Fibroblast of lung (primary cell): ENCODE data around the gene MEG3. TPM values are rescaled to one million over a fixed set of nuclear protein-coding genes. Genes with fewer than 3 reads are reported as not detected.

Source experiments
- DNase-seq, 2 donors: peaks; one replicate each; pipeline versions ENCODE4 v3.0.0 to v3.0.0-alpha.2; 2010; ENCODE audit warnings: low read depth in 2 of 2
- H2AFZ ChIP-seq: 2 replicates; pipeline ENCODE4 v1.5.1; 2012; ENCODE audit warnings: low read length, control low read depth, inconsistent platforms
- H3K27ac ChIP-seq: 2 replicates; pipeline ENCODE4 v1.5.1; 2011; ENCODE audit warnings: low read length, control low read depth; ENCODE audit not compliant: insufficient read depth
- H3K27me3 ChIP-seq: 2 replicates; pipeline ENCODE4 v1.5.1; 2011; ENCODE audit warnings: mild to moderate bottlenecking, low read length; ENCODE audit not compliant: control insufficient read depth, insufficient read depth
- H3K36me3 ChIP-seq: 2 replicates; pipeline ENCODE4 v1.5.1; 2011; ENCODE audit warnings: low read length; ENCODE audit not compliant: control insufficient read depth, insufficient read depth
- H3K4me1 ChIP-seq: 2 replicates; pipeline ENCODE4 v1.5.1; 2011; ENCODE audit warnings: low read length; ENCODE audit not compliant: control insufficient read depth, insufficient read depth; ENCODE audit errors: extremely low read depth
- H3K4me2 ChIP-seq: 2 replicates; pipeline ENCODE4 v1.5.1; 2011; ENCODE audit warnings: low read length, control low read depth; ENCODE audit not compliant: insufficient read depth; ENCODE audit errors: extremely low read depth
- H3K4me3 ChIP-seq, 4 experiments: fragments of 200-600 bp in 1 of 4; sonication (generic) in 1 of 4; replicated peaks in 1 of 4; 2 replicates each; pipeline ENCODE4 v1.5.1; 2011 to 2016; ENCODE audit warnings: low read length in 4 of 4, low read depth in 3 of 4, mild to moderate bottlenecking in 3 of 4, control low read depth in 2 of 4, inconsistent platforms in 1 of 4, mixed read lengths in 1 of 4; ENCODE audit not compliant: insufficient read depth in 1 of 4; ENCODE audit errors: control extremely low read depth in 1 of 4
- H3K79me2 ChIP-seq: 2 replicates; pipeline ENCODE4 v1.5.1; 2012; ENCODE audit warnings: mild to moderate bottlenecking, low read length, inconsistent platforms; ENCODE audit not compliant: control insufficient read depth, insufficient read depth
- H3K9ac ChIP-seq: 2 replicates; pipeline ENCODE4 v1.5.1; 2011; ENCODE audit warnings: mild to moderate bottlenecking, low read length, control low read depth; ENCODE audit not compliant: insufficient read depth
- H3K9me3 ChIP-seq: 2 replicates; pipeline ENCODE4 v1.5.1; 2012; ENCODE audit warnings: low read depth, low read length; ENCODE audit not compliant: control insufficient read depth, insufficient read depth
- H4K20me1 ChIP-seq: 2 replicates; pipeline ENCODE4 v1.5.1; 2011; ENCODE audit warnings: low read length; ENCODE audit not compliant: control insufficient read depth, insufficient read depth; ENCODE audit errors: extremely low read depth
- EZH2 ChIP-seq: IDR thresholded peaks from 2 replicates; pipeline ENCODE4 v1.5.1; 2012; ENCODE audit warnings: low read length, control low read depth, mild to moderate bottlenecking; ENCODE audit errors: missing control alignments
- polyA plus RNA-seq, 2 donors: library from polyadenylated mRNA; depleted of rRNA in 1 of 2; stranded (reverse) in 1 of 2; unstranded in 1 of 2; fragments of >200 nt; gene quantifications; 2 replicates each; pipeline ENCODE4 v1.2.1, GENCODE V29; 2011 to 2012; ENCODE audit warnings: missing spikeins in 1 of 2
- total RNA-seq: library from RNA; depleted of rRNA; stranded (reverse); fragments of >200 nt; gene quantifications from 2 replicates; pipeline ENCODE4 v1.2.1, GENCODE V29; 2014
- TF ChIP-seq, protein P1 (sequence below), 2 donors: IDR thresholded peaks in 1 of 2; conservative IDR thresholded peaks in 1 of 2; 1 replicate in 1 of 2; 2 replicates in 1 of 2; pipeline ENCODE4 v1.5.1; 2011 to 2012; ENCODE audit warnings: low read length in 2 of 2, control low read depth in 1 of 2, inconsistent platforms in 1 of 2, low read depth in 1 of 2, mild to moderate bottlenecking in 1 of 2

The MEG3 gene
- total and polyA plus RNA-seq, 2 donors (not counting 1 experiment from before 2014, with no cell fraction given): 104 to 182 TPM

DNA sequence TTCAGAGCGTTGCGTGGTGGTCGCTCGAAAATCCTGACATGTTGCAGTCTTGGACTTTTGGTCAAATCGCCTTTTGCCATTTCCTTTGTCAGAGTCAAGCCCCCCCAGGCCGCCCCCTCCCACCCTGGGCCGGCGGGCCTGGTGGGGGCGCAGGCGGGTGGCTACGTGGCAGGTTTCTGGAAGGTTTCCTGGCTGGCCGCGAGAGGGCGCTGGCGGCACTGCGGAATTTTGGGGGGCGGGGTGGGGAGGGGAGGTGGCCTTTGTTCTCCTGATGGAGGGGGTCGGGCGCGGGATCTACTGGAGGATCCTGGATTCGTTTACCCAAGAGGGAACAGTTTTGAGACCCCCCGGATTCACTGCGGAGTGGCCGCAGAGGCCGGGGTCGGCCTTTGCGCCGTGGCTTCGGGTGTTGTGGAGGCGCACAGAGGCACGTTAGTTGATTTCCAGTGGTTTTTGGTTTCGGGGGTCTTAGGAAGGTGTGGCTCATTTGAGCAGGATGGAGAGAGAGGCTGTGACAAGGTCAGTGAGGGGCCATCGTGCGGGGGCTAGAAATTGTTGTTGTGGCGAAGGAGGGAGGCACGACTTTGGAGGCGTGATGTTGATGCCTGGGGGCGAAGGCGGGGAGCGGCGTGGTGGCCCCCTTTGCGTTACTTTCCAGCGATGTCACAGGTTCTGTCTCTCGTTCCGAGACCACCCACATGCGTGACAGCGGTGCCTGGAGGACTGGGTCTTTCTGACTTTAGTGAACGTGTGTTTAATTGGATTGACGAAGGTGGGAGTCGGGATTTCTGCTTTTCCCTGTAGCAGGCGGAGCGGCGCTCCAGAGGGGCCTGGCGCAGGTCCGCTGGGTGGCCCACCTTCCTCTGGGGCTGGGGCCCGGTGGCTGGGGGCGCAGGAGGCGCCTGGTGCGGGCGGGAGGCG, 1.4 kb downstream of the MEG3 start:
- Histone ChIP-seq H3K27ac (peak overlapping the region; percentile 87), H4K20me1 (peaks cover 3% of the 10 kb centered on the region), H3K36me3 (peaks cover 8% of the 10 kb centered on the region), H3K4me2 (peak overlapping the region; percentile 25), H3K4me3 (peak overlapping the region; percentile 38 to 90 (median 80)), H3K79me2 (peaks cover 33% of the 10 kb centered on the region), H3K4me1 (no peaks in the 10 kb centered on the region), H2AFZ (no peak overlapping the region), H3K9ac (peak overlapping the region; percentile 69), H3K27me3 (no peaks in the 10 kb centered on the region), H3K9me3 (no peaks in the 10 kb centered on the region)
- DNase-seq: peak; percentile 33 to 37
- TF ChIP-seq, protein P1, sequence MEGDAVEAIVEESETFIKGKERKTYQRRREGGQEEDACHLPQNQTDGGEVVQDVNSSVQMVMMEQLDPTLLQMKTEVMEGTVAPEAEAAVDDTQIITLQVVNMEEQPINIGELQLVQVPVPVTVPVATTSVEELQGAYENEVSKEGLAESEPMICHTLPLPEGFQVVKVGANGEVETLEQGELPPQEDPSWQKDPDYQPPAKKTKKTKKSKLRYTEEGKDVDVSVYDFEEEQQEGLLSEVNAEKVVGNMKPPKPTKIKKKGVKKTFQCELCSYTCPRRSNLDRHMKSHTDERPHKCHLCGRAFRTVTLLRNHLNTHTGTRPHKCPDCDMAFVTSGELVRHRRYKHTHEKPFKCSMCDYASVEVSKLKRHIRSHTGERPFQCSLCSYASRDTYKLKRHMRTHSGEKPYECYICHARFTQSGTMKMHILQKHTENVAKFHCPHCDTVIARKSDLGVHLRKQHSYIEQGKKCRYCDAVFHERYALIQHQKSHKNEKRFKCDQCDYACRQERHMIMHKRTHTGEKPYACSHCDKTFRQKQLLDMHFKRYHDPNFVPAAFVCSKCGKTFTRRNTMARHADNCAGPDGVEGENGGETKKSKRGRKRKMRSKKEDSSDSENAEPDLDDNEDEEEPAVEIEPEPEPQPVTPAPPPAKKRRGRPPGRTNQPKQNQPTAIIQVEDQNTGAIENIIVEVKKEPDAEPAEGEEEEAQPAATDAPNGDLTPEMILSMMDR (conservative IDR thresholded peaks at IDR 0.05 in 1 of 2, IDR thresholded peaks at IDR 0.05 in 1 of 2; ENCODE audit: low read depth in 1 of 2, low read length in 2 of 2): peak; percentile 30 to 37
- no peak for TF ChIP-seq EZH2

DNA sequence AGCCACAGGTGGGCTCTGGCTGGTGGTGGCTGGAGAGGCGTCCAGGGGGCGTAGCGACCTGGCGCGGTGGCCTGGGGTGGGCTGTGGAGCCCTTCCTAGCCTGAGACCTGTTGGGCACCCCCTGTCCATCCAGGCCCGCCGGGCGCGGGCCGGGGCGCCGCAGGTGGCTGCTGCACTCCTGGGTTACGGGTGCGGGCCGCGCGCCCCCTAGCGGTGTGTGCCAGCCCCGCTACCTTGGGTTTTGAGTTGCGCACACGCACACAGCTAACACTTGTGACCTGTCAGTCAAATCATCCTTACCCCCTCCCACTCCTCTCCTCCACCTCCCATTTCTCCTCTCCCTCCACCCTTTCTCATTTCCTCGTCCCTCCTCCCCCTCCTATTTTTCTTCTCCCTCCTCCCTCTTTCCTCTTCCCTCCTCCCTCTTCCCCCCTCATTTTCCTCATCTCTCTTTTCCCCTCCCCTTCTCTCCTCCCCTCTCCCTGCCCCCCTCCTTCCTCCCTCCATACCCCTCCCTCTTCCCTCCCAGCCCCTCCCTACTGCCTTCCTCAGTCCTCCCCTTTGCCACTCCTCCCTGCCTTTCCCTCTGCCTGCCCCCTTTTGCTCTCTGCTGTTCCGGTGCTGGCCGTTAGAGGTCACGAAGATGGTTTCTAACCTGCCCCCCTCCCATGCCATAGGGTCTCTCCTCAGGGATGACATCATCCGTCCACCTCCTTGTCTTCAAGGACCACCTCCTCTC, 2.3 kb downstream of the MEG3 start:
- H4K20me1 ChIP-seq: peaks cover 3% of the 10 kb centered on the region
- H2AFZ ChIP-seq: no peak overlapping the region
- H3K79me2 ChIP-seq: peaks cover 33% of the 10 kb centered on the region
- peak overlapping the region; percentile 38 to 84 (median 78) for H3K4me3 ChIP-seq
- TF ChIP-seq EZH2: no peak
- TF ChIP-seq, protein P1 (conservative IDR thresholded peaks at IDR 0.05 in 1 of 2, IDR thresholded peaks at IDR 0.05 in 1 of 2; ENCODE audit: low read depth in 1 of 2, low read length in 2 of 2): peak; percentile 54 to 58
- H3K9ac ChIP-seq: peak overlapping the region; percentile 69
- peak overlapping the region; percentile 25 for H3K4me2 ChIP-seq
- no peaks in the 10 kb centered on the region for H3K27me3 ChIP-seq
- no peaks in the 10 kb centered on the region for H3K4me1 ChIP-seq
- no peaks in the 10 kb centered on the region for H3K9me3 ChIP-seq
- peak; percentile 77 to 89 for DNase-seq
- H3K36me3 ChIP-seq: peaks cover 12% of the 10 kb centered on the region
- H3K27ac ChIP-seq: no peak overlapping the region

DNA sequence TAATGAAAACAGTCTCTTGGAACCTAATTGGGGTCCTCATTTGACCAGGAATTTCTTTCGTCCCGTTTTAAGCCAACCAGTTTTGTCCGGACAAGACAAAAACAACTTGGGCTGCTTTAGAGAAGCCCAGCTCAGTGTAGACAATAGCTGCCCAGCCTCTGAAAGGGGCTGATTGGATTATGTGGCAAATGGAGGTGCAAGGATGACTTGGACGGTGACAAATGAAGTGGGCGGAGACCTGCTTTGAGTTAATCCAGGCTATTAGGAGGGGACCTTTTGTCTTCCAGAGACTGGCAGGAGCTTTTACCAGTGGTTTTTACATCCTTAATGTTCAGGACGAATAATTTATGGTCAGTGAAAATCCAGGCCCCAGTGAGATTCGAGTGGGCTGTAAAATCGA, 4.8 kb downstream of the MEG3 start:
- no peak for TF ChIP-seq EZH2
- TF ChIP-seq, protein P1 (conservative IDR thresholded peaks at IDR 0.05 in 1 of 2, IDR thresholded peaks at IDR 0.05 in 1 of 2; ENCODE audit: low read depth in 1 of 2, low read length in 2 of 2): no peak
- no peaks in the 10 kb centered on the region for H3K9me3 ChIP-seq
- DNase-seq: no peak
- peaks cover 22% of the 10 kb centered on the region for H3K36me3 ChIP-seq
- no peak overlapping the region for H3K4me3 ChIP-seq
- no peak overlapping the region for H3K27ac ChIP-seq
- no peak overlapping the region for H3K9ac ChIP-seq
- no peaks in the 10 kb centered on the region for H3K4me1 ChIP-seq
- peaks cover 33% of the 10 kb centered on the region for H3K79me2 ChIP-seq
- H3K27me3 ChIP-seq: no peaks in the 10 kb centered on the region
- H2AFZ ChIP-seq: no peak overlapping the region
- peaks cover 3% of the 10 kb centered on the region for H4K20me1 ChIP-seq
- no peak overlapping the region for H3K4me2 ChIP-seq
